A549 (cell line): ENCODE results near the gene EZH1. TPM values are rescaled to one million over a fixed set of nuclear protein-coding genes. Genes with fewer than 3 reads are reported as not detected.
A peak's percentile ranks its signal among the peaks of the same experiment; 100 is the strongest.

Experiments used
- ATAC-seq, 2 experiments: fragments of 200-7000 bp in 1 of 2; fragments of >200 bp in 1 of 2; cut with Nextera tagmentation in 1 of 2; cut with Tn5 transposase in 1 of 2; 3 replicates each; pipeline versions ENCODE4 v1.8.0 to v1.9.1; 2018 to 2020; ENCODE audit warnings: mild to moderate bottlenecking in 1 of 2, moderate library complexity in 1 of 2
- CTCF ChIA-PET: fragments of 300-600 bp; sonication (Branson Sonifier 250); formaldehyde crosslinking; extraction: SDS; loops from one replicate; lab custom pipeline; 2021; ENCODE audit warnings: antibody characterized with exemption, inconsistent platforms; lab: Yijun Ruan, JAX
- POLR2A ChIA-PET: fragments of 350-600 bp; formaldehyde crosslinking; extraction: SDS; loops from one replicate; lab custom pipeline; 2021; ENCODE audit warnings: antibody characterized with exemption, inconsistent platforms; lab: Yijun Ruan, JAX
- DNase-seq, 2 experiments: peaks; one replicate each; pipeline versions ENCODE4 v3.0.0 to v3.0.0-alpha.2; 2011 to 2016; ENCODE audit warnings: low read depth in 1 of 2, low spot score in 1 of 2
- FAIRE-seq: peaks from 2 replicates; lab custom pipeline; 2011; peaks lifted over from hg19 to GRCh38; lab: Jason Lieb, UNC
- H3K27ac ChIP-seq, 2 experiments: fragments of >200 bp; sonication (Bioruptor Twin); formaldehyde crosslinking; 3 replicates each; pipeline ENCODE4 v1.5.1; 2016 to 2017
- H3K4me1 ChIP-seq: fragments of >200 bp; sonication (Bioruptor Twin); formaldehyde crosslinking; 3 replicates; pipeline ENCODE4 v1.6.1; 2016
- H3K4me2 ChIP-seq: fragments of >200 bp; sonication (Bioruptor Twin); formaldehyde crosslinking; 3 replicates; pipeline ENCODE4 v1.6.1; 2016
- H3K4me3 ChIP-seq: fragments of >200 bp; sonication (Bioruptor Twin); formaldehyde crosslinking; 3 replicates; pipeline ENCODE4 v1.5.1; 2016
- H3K9me3 ChIP-seq: fragments of >200 bp; sonication (Bioruptor Twin); formaldehyde crosslinking; 3 replicates; pipeline ENCODE4 v1.6.1; 2016
- BHLHE40 ChIP-seq: IDR thresholded peaks from 2 replicates; pipeline ENCODE4 v1.6.1; 2012; ENCODE audit warnings: low read depth, low read length, inconsistent platforms
- CBX2 ChIP-seq: fragments of 200-600 bp; sonication (generic); IDR thresholded peaks from 2 replicates; pipeline ENCODE4 v1.6.1; 2016; ENCODE audit warnings: low read depth, mild to moderate bottlenecking, borderline replicate concordance
- CEBPB ChIP-seq, 2 experiments: fragments of >200 bp in 1 of 2; sonication (Bioruptor Twin) in 1 of 2; formaldehyde crosslinking in 1 of 2; IDR thresholded peaks; 2 replicates each; pipeline ENCODE4 v1.6.1; 2012 to 2016
- CHD2 ChIP-seq: fragments of 150-350 bp; IDR thresholded peaks from 2 replicates; pipeline ENCODE4 v1.6.1; 2014; ENCODE audit warnings: low read length; ENCODE audit not compliant: partially characterized antibody
- CHD4 ChIP-seq: fragments of 200-600 bp; sonication (generic); IDR thresholded peaks from 2 replicates; pipeline ENCODE4 v1.6.1; 2016; ENCODE audit warnings: antibody characterized with exemption, mild to moderate bottlenecking, borderline replicate concordance
- FOSB ChIP-seq: fragments of 250-450 bp; sonication (Bioruptor Pico); IDR thresholded peaks from 2 replicates; pipeline ENCODE4 v1.5.0; 2020; ENCODE audit warnings: mild to moderate bottlenecking, moderate library complexity
- FOSL2 ChIP-seq, 2 experiments: fragments of 450-650 bp in 1 of 2; fragments of >200 bp in 1 of 2; sonication (Bioruptor Twin) in 1 of 2; formaldehyde crosslinking; IDR thresholded peaks; 2 replicates each; pipeline versions ENCODE4 v1.5.0 to v1.6.1; 2016 to 2020; ENCODE audit warnings: mild to moderate bottlenecking in 1 of 2, moderate library complexity in 1 of 2
- HDAC2 ChIP-seq: fragments of 200-600 bp; sonication (generic); IDR thresholded peaks from 2 replicates; pipeline ENCODE4 v1.6.1; 2016
- HEYL ChIP-seq: fragments of 250-450 bp; sonication (Bioruptor Pico); IDR thresholded peaks from 2 replicates; pipeline ENCODE4 v1.8.0; 2021; ENCODE audit warnings: mild to moderate bottlenecking, moderate library complexity
- HOXA7 ChIP-seq: fragments of 250-450 bp; sonication (Bioruptor Pico); IDR thresholded peaks from 2 replicates; pipeline ENCODE4 v1.5.0; 2020; ENCODE audit warnings: mild to moderate bottlenecking, moderate library complexity
- JUN ChIP-seq, 2 experiments: fragments of >200 bp; sonication (Bioruptor Twin); formaldehyde crosslinking; IDR thresholded peaks; 2 replicates in 1 of 2; 3 replicates in 1 of 2; pipeline ENCODE4 v1.6.1; 2016 to 2017
- KDM1A ChIP-seq: fragments of 200-600 bp; sonication (generic); IDR thresholded peaks from 2 replicates; pipeline ENCODE4 v1.6.1; 2016; ENCODE audit warnings: low read depth, mild to moderate bottlenecking
- KDM5A ChIP-seq: fragments of 200-600 bp; sonication (generic); IDR thresholded peaks from 2 replicates; pipeline ENCODE4 v1.6.1; 2016; ENCODE audit warnings: antibody characterized with exemption, mild to moderate bottlenecking
- MAZ ChIP-seq: fragments of 150-350 bp; IDR thresholded peaks from 2 replicates; pipeline ENCODE4 v1.6.1; 2014; ENCODE audit warnings: antibody characterized with exemption, low read depth, low read length, borderline replicate concordance
- MYC ChIP-seq: IDR thresholded peaks from 2 replicates; pipeline ENCODE4 v1.6.1; 2012; ENCODE audit warnings: mild to moderate bottlenecking, inconsistent platforms, low read length, improper control_type of control experiment, borderline replicate concordance
- NPAS2 ChIP-seq: fragments of 250-450 bp; sonication (Bioruptor Pico); IDR thresholded peaks from 2 replicates; pipeline ENCODE4 v1.8.0; 2022; ENCODE audit warnings: mild to moderate bottlenecking, moderate library complexity, borderline replicate concordance
- NR3C1 ChIP-seq: fragments of >200 bp; sonication (Bioruptor Twin); formaldehyde crosslinking; IDR thresholded peaks from 3 replicates; pipeline ENCODE4 v1.6.1; 2017
- PHF8 ChIP-seq: fragments of 200-600 bp; sonication (generic); IDR thresholded peaks from 2 replicates; pipeline ENCODE4 v1.6.1; 2016; ENCODE audit warnings: low read depth, mild to moderate bottlenecking, antibody characterized with exemption, moderate library complexity, borderline replicate concordance
- POLR2A ChIP-seq: IDR thresholded peaks from 2 replicates; pipeline ENCODE4 v1.6.1; 2012; ENCODE audit warnings: mild to moderate bottlenecking, low read length
- POLR2AphosphoS2 ChIP-seq: conservative IDR thresholded peaks from 2 replicates; pipeline ENCODE4 v1.6.1; 2012; ENCODE audit warnings: low read length, improper control_type of control experiment, inconsistent platforms
- RAD21 ChIP-seq, 2 experiments: fragments of >200 bp in 1 of 2; sonication (Bioruptor Twin) in 1 of 2; formaldehyde crosslinking in 1 of 2; IDR thresholded peaks in 1 of 2; conservative IDR thresholded peaks in 1 of 2; 2 replicates in 1 of 2; 3 replicates in 1 of 2; pipeline ENCODE4 v1.6.1; 2012 to 2018; ENCODE audit warnings: inconsistent platforms in 1 of 2
- RCOR1 ChIP-seq: fragments of 150-350 bp; IDR thresholded peaks from 2 replicates; pipeline ENCODE4 v1.6.1; 2014; ENCODE audit warnings: antibody characterized with exemption, low read length, low read depth
- RFX5 ChIP-seq: fragments of 450-650 bp; IDR thresholded peaks from 2 replicates; pipeline ENCODE4 v1.7.1; 2014; ENCODE audit warnings: antibody characterized with exemption, mild to moderate bottlenecking, moderate library complexity
- SMC3 ChIP-seq: fragments of >200 bp; sonication (Bioruptor Twin); formaldehyde crosslinking; IDR thresholded peaks from 3 replicates; pipeline ENCODE4 v1.6.1; 2018; ENCODE audit warnings: inconsistent platforms
- SREBF2 ChIP-seq: fragments of 450-650 bp; IDR thresholded peaks from 2 replicates; pipeline ENCODE4 v1.6.1; 2014; ENCODE audit warnings: mild to moderate bottlenecking, moderate library complexity
- ZC3H11A ChIP-seq: fragments of 450-650 bp; IDR thresholded peaks from 2 replicates; pipeline ENCODE4 v1.6.1; 2014; ENCODE audit warnings: antibody characterized with exemption, mild to moderate bottlenecking
- ZFP36 ChIP-seq: fragments of 450-650 bp; IDR thresholded peaks from 2 replicates; pipeline ENCODE4 v1.6.1; 2014; ENCODE audit warnings: borderline replicate concordance; ENCODE audit not compliant: partially characterized antibody
- ZNF302 ChIP-seq: fragments of 250-450 bp; sonication (Bioruptor Pico); IDR thresholded peaks from 2 replicates; pipeline ENCODE4 v1.9.0; 2021; ENCODE audit warnings: inconsistent platforms, mild to moderate bottlenecking, moderate library complexity
- ZSCAN20 ChIP-seq: fragments of 250-450 bp; sonication (Bioruptor Pico); IDR thresholded peaks from 2 replicates; pipeline ENCODE4 v1.8.0; 2022; ENCODE audit warnings: mild to moderate bottlenecking, moderate library complexity
- WGBS: methylation state at CpG from one replicate; pipeline ENCODE4 v1.1.6; 2017; ENCODE audit errors: missing lambda C conversion rate; 5-methylcytosine and 5-hydroxymethylcytosine counted together
- polyA plus RNA-seq, 4 experiments: library from polyadenylated mRNA; depleted of rRNA in 3 of 4; stranded (reverse); fragments of >200 nt; fragmentation: RNase III in 1 of 4; extraction: RNeasy Plus Mini Kit Qiagen cat#74134 plus additional on column Dnase treatment in 1 of 4; gene quantifications; 2 replicates in 3 of 4; 3 replicates in 1 of 4; pipeline ENCODE4 v1.2.3, GENCODE V29; 2011 to 2017
- TF ChIP-seq, protein P1 (sequence below): fragments of 250-450 bp; sonication (Bioruptor Pico); IDR thresholded peaks from 2 replicates; pipeline ENCODE4 v1.5.0; 2020; ENCODE audit warnings: low read depth, mild to moderate bottlenecking, moderate library complexity
- TF ChIP-seq, protein P2 (sequence below): IDR thresholded peaks from 2 replicates; pipeline ENCODE4 v1.6.1; 2012
- TF ChIP-seq, protein P3 (sequence below): fragments of >200 bp; sonication (Bioruptor Twin); formaldehyde crosslinking; IDR thresholded peaks from 2 replicates; pipeline ENCODE4 v1.6.1; 2016
- TF ChIP-seq, protein P4 (sequence below): fragments of 150-350 bp; IDR thresholded peaks from 2 replicates; pipeline ENCODE4 v1.6.1; 2014; ENCODE audit warnings: low read depth, mild to moderate bottlenecking, low read length
- TF ChIP-seq, protein P5 (sequence below): fragments of >200 bp; sonication (Bioruptor Twin); formaldehyde crosslinking; IDR thresholded peaks from 3 replicates; pipeline ENCODE4 v1.5.1; 2016

Gene EZH1
- polyA plus RNA-seq, 2 of the 4 experiments (the other 2 are of a cell fraction), result 20.1 to 41.1 TPM

DNA sequence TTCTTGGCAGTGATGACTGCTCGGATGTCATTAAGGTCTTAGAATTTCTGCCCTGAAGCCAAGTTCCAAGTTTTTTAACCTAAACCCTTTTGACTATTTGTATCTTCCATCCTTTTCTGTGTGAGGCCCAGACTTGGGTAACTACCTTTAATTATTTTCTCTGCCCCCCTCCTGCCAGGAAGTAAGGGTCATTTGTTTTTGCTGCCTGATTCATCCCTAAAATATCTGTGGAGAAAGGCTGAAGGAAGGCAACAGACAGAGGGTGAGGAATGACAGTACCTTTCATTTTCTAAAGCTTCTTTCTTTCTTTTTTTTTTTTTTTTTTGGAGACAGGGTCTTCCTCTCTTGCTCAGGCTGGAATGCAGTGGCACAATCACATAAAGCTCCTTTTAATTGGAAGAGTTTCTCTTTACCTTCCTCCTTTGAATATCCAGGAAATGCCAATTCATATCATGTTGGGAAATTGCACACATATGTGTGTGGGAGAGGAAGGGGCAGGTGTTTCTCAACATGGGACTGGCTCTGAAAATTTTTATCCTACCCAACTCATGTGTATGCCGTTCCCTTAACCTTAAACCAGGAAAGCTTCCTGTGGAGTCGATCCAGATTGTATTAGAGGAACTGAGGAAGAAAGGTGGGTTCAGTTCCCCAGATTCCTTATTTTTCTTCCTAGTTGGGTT lies 29.4 kb upstream of the EZH1 start:
- DNase-seq, result no peak

DNA sequence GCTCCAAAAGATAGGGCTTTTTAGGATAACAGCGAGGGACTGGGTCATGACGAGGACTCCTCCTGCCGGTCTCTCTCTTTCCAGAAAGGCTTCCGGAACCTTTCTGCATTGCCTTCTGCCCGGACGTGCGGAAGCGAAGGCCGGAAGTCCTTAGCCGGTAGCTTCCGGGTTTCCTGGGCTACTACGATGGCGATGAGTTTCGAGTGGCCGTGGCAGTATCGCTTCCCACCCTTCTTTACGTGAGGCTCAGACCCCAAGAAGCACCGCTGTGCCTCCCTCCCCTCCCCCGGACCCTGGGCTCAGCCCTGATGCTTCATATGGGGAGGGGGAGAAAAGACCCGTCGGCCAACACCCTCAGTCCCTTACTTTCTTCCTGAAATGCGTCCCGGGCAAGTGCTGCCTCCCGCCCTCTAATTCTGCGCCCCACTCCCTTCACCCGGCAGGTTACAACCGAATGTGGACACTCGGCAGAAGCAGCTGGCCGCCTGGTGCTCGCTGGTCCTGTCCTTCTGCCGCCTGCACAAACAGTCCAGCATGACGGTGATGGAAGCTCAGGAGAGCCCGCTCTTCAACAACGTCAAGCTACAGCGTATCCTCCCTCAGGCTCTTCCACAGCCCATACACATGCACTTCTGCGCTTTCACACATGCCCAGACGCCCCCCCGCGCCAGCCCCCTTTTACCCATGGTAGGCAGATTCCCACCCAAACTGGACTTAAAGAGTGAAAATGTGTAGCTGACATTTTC lies 28.6 kb upstream of the EZH1 start, which contains the start of gene VPS25:
TSS of gene VPS25 (plus strand) at position 160 of the 746 bp plus-strand sequence. CDS start at position 187, 27 bp downstream.
- Histone ChIP-seq H3K4me2 (peak within 1 kb of the TSS; percentile 91), H3K4me1 (peaks cover 21% of the 10 kb centered on the region), H3K27ac (peak within 1 kb of the TSS; percentile 80 to 97), H3K4me3 (peak within 1 kb of the TSS; percentile 65), H3K9me3 (no peaks in the 10 kb centered on the region)
- DNase-seq, result peak; percentile 92 to 98
- peak; percentile 56 for FAIRE-seq
- ATAC-seq, result peak; percentile 98
- POLR2A ChIA-PET, result interaction anchor here (0.6 to 2.9 kb wide), 32 partner anchors 8 to 1355 kb away, joined by 3 to 21 read pairs (median 4); partner anchors contain the start of genes BECN1, CNTD1, COA3 and PLEKHH3
- CTCF ChIA-PET, result interaction anchor here (0.6 to 4.4 kb wide), 23 partner anchors 9 to 195 kb away, joined by 3 to 48 read pairs (median 4); partner anchors contain the start of genes BECN1, CNTD1, COA3 and PSMC3IP
- 2% methylated on average over 39 of the region's 39 CpGs for WGBS
- TF ChIP-seq, protein P1, sequence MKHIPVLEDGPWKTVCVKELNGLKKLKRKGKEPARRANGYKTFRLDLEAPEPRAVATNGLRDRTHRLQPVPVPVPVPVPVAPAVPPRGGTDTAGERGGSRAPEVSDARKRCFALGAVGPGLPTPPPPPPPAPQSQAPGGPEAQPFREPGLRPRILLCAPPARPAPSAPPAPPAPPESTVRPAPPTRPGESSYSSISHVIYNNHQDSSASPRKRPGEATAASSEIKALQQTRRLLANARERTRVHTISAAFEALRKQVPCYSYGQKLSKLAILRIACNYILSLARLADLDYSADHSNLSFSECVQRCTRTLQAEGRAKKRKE (CRISPR knock-in tag), result 0 out of 2 replicates have a peak, but pooled peaks have one; percentile 22
- TF ChIP-seq POLR2A (peak; percentile 96), JUN (IDR thresholded peaks at IDR 0.05) (peak; percentile 95 to 98), SREBF2 (no peak), POLR2AphosphoS2 (no peak), FOSB (no peak), NPAS2 (CRISPR knock-in tag) (no peak), ZFP36 (no peak), RFX5 (0 out of 2 replicates have a peak, but pooled peaks have one; percentile 47), ZC3H11A (peak; percentile 45; the same call in 1 of the 2 replicates), RAD21 (conservative IDR thresholded peaks at IDR 0.05 in 1 of 2, IDR thresholded peaks at IDR 0.05 in 1 of 2) (peak; percentile 17 to 29; a peak in 3 of 5 replicates), SMC3 (peak; percentile 42), CEBPB (IDR thresholded peaks at IDR 0.05) (no peak), NR3C1 (no peak), FOSL2 (IDR thresholded peaks at IDR 0.05) (no peak), FOSL2 (CRISPR knock-in tag; IDR thresholded peaks at IDR 0.05) (peak; percentile 30; the same call in 1 of the 2 replicates), KDM5A (peak; percentile 95), CHD4 (no peak), MAZ (peak; percentile 82; the same call in 1 of the 2 replicates), CBX2 (no peak)
- TF ChIP-seq, protein P2, sequence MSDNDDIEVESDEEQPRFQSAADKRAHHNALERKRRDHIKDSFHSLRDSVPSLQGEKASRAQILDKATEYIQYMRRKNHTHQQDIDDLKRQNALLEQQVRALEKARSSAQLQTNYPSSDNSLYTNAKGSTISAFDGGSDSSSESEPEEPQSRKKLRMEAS, result peak; percentile 91
- TF ChIP-seq, protein P3, sequence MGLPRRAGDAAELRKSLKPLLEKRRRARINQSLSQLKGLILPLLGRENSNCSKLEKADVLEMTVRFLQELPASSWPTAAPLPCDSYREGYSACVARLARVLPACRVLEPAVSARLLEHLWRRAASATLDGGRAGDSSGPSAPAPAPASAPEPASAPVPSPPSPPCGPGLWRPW, result no peak
- TF ChIP-seq, protein P4, sequence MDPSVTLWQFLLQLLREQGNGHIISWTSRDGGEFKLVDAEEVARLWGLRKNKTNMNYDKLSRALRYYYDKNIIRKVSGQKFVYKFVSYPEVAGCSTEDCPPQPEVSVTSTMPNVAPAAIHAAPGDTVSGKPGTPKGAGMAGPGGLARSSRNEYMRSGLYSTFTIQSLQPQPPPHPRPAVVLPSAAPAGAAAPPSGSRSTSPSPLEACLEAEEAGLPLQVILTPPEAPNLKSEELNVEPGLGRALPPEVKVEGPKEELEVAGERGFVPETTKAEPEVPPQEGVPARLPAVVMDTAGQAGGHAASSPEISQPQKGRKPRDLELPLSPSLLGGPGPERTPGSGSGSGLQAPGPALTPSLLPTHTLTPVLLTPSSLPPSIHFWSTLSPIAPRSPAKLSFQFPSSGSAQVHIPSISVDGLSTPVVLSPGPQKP, result 0 out of 2 replicates have a peak, but pooled peaks have one; percentile 12

More for the DNA sequence above, 29.4 kb upstream of the EZH1 start:
- TF ChIP-seq CHD2 (no peak), CEBPB (IDR thresholded peaks at IDR 0.05) (no peak), JUN (IDR thresholded peaks at IDR 0.05) (no peak), KDM1A (no peak), PHF8 (no peak), ZFP36 (no peak), ZSCAN20 (no peak), MYC (no peak), ZNF302 (CRISPR knock-in tag) (no peak), RFX5 (no peak), HDAC2 (no peak), HEYL (no peak), POLR2AphosphoS2 (no peak), BHLHE40 (no peak), NPAS2 (CRISPR knock-in tag) (no peak), RCOR1 (no peak), HOXA7 (no peak)
- TF ChIP-seq, protein P5, sequence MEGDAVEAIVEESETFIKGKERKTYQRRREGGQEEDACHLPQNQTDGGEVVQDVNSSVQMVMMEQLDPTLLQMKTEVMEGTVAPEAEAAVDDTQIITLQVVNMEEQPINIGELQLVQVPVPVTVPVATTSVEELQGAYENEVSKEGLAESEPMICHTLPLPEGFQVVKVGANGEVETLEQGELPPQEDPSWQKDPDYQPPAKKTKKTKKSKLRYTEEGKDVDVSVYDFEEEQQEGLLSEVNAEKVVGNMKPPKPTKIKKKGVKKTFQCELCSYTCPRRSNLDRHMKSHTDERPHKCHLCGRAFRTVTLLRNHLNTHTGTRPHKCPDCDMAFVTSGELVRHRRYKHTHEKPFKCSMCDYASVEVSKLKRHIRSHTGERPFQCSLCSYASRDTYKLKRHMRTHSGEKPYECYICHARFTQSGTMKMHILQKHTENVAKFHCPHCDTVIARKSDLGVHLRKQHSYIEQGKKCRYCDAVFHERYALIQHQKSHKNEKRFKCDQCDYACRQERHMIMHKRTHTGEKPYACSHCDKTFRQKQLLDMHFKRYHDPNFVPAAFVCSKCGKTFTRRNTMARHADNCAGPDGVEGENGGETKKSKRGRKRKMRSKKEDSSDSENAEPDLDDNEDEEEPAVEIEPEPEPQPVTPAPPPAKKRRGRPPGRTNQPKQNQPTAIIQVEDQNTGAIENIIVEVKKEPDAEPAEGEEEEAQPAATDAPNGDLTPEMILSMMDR, result no peak
- TF ChIP-seq, all 56 proteins: peak for 0
- H3K4me1 ChIP-seq, result peaks cover 21% of the 10 kb centered on the region
- H3K4me2 ChIP-seq, result peak overlapping the region; percentile 91
- CTCF ChIA-PET, result interaction anchor here (0.6 to 4.4 kb wide), 19 partner anchors 8 to 196 kb away, joined by 3 to 48 read pairs (median 4); partner anchors contain the start of genes BECN1, CNTD1, COA3 and PSMC3IP
- no peaks in the 10 kb centered on the region for H3K9me3 ChIP-seq
- peak overlapping the region; percentile 65 for H3K4me3 ChIP-seq
- peak overlapping the region; percentile 80 to 97 for H3K27ac ChIP-seq
- FAIRE-seq (no peak), ATAC-seq (no peak)
- 58% methylated on average over 3 of the region's 3 CpGs for WGBS
- POLR2A ChIA-PET, result interaction anchor here (0.6 to 2.9 kb wide), 21 partner anchors 8 to 196 kb away, joined by 3 to 21 read pairs (median 6); partner anchors contain the start of genes BECN1, CNTD1, COA3 and PSMC3IP
